Measurements from ENCODE around the gene BANP.
A peak's percentile ranks its signal among the peaks of the same experiment; 100 is the strongest.

Gene BANP

GRCh38 chr16:88003736-88004135 is 52.5 kb downstream of the BANP start (continued):
- no peak for TF ChIP-seq ZBTB26 (tag by site-specific recombination; optimal IDR thresholded peaks at IDR 0.05)
- no peak for TF ChIP-seq KLF16 (tag by site-specific recombination; IDR thresholded peaks at IDR 0.05)
- no peak for TF ChIP-seq OVOL3 (tag by site-specific recombination; IDR thresholded peaks at IDR 0.05)
- TF ChIP-seq KLF10 (tag by site-specific recombination; IDR thresholded peaks at IDR 0.05): no peak

- ChIA-PET POLR2A (no interaction called here), CTCF (no interaction called here)
- H3K4me1 ChIP-seq (ENCODE audit: control insufficient read depth, insufficient read depth, low read length): no peaks in the 10 kb centered on the region
- no peaks in the 10 kb centered on the region for H3K9me3 ChIP-seq (ENCODE audit: control insufficient read depth, insufficient read depth, low read depth, low read length)
- no peak overlapping the region for H3K4me3 ChIP-seq (ENCODE audit: low read depth, low read length)
- no peak for TF ChIP-seq IKZF3 (tag by site-specific recombination; IDR thresholded peaks at IDR 0.05)
- peaks cover 0 to 56% of the 10 kb centered on the region in 2 experiments; a peak in 1 of 3 replicates for H3K36me3 ChIP-seq (ENCODE audit: control insufficient read depth in 2 of 2, insufficient read depth in 1 of 2, low read length in 2 of 2)
- H3K27ac ChIP-seq (ENCODE audit: extremely low read depth, low read depth, low read length): no peak overlapping the region
Measured at GRCh38 chr16:88004391-88004790, 53.2 kb downstream of the BANP start.

- Histone ChIP-seq H3K36me3 (ENCODE audit: control insufficient read depth in 2 of 2, insufficient read depth in 1 of 2, low read length in 2 of 2) (peaks cover 0 to 63% of the 10 kb centered on the region in 2 experiments; a peak in 1 of 3 replicates), H3K4me3 (ENCODE audit: low read depth, low read length) (no peak overlapping the region), H3K4me1 (ENCODE audit: control insufficient read depth, insufficient read depth, low read length) (no peaks in the 10 kb centered on the region), H3K27ac (ENCODE audit: extremely low read depth, low read depth, low read length) (no peak overlapping the region), H3K9me3 (ENCODE audit: control insufficient read depth, insufficient read depth, low read depth, low read length) (no peaks in the 10 kb centered on the region)
- POLR2A ChIA-PET: no interaction called here
- CTCF ChIA-PET: no interaction called here
- TF ChIP-seq REST (tag by site-specific recombination; IDR thresholded peaks at IDR 0.05) (peak; percentile 58; the same call in 1 of the 2 replicates), ZNF449 (tag by site-specific recombination; IDR thresholded peaks at IDR 0.05) (no peak)
Measured at GRCh38 chr16:88005181-88005581, 53.9 kb downstream of the BANP start.

GRCh38 chr16:88005968-88006367 is 54.7 kb downstream of the BANP start:
- POLR2A ChIA-PET: no interaction called here
- Histone ChIP-seq H3K4me1 (ENCODE audit: control insufficient read depth, insufficient read depth, low read length) (no peaks in the 10 kb centered on the region), H3K36me3 (ENCODE audit: control insufficient read depth in 2 of 2, insufficient read depth in 1 of 2, low read length in 2 of 2) (peaks cover 0 to 71% of the 10 kb centered on the region in 2 experiments; a peak in 1 of 3 replicates), H3K4me3 (ENCODE audit: low read depth, low read length) (no peak overlapping the region), H3K27ac (ENCODE audit: extremely low read depth, low read depth, low read length) (no peak overlapping the region), H3K9me3 (ENCODE audit: control insufficient read depth, insufficient read depth, low read depth, low read length) (no peaks in the 10 kb centered on the region)
- CTCF ChIA-PET: no interaction called here
- TF ChIP-seq ZNF639 (tag by site-specific recombination; IDR thresholded peaks at IDR 0.05): no peak
- TF ChIP-seq ZNF660 (tag by site-specific recombination; IDR thresholded peaks at IDR 0.05): no peak
- no peak for TF ChIP-seq ZNF394 (tag by site-specific recombination; IDR thresholded peaks at IDR 0.05; ENCODE audit: borderline replicate concordance)
- no peak for TF ChIP-seq ZNF404 (tag by site-specific recombination; IDR thresholded peaks at IDR 0.05)
- TF ChIP-seq ZNF24 (tag by site-specific recombination; IDR thresholded peaks at IDR 0.05): no peak
- no peak for TF ChIP-seq ZNF398 (tag by site-specific recombination; IDR thresholded peaks at IDR 0.05)
- no peak for TF ChIP-seq ZNF76 (tag by site-specific recombination; IDR thresholded peaks at IDR 0.05; ENCODE audit: borderline replicate concordance, low read depth)
- no peak for TF ChIP-seq ZNF623 (tag by site-specific recombination; IDR thresholded peaks at IDR 0.05)
- TF ChIP-seq ZNF514 (tag by site-specific recombination; IDR thresholded peaks at IDR 0.05): no peak
- no peak for TF ChIP-seq ZNF707 (tag by site-specific recombination; IDR thresholded peaks at IDR 0.05)
- TF ChIP-seq KLF7 (tag by site-specific recombination; IDR thresholded peaks at IDR 0.05; ENCODE audit: borderline replicate concordance): no peak
- TF ChIP-seq ZNF510 (tag by site-specific recombination; IDR thresholded peaks at IDR 0.05; ENCODE audit: insufficient replicate concordance): no peak
- no peak for TF ChIP-seq ZNF354C (tag by site-specific recombination; IDR thresholded peaks at IDR 0.05; ENCODE audit: borderline replicate concordance, low read depth)
